WTC11 (cell line): ENCODE measurements around the gene FANCD2. TPM values are rescaled to one million over a fixed set of nuclear protein-coding genes. Genes with fewer than 3 reads are reported as not detected.
A peak's percentile ranks its signal among the peaks of the same experiment; 100 is the strongest.

ENCODE experiments used
- ATAC-seq: fragments of 200-7000 bp; cut with Tn5 transposase; 2 replicates; pipeline ENCODE4 v1.10.0; 2021; ENCODE audit warnings: mild to moderate bottlenecking, moderate library complexity
- CTCF ChIA-PET: fragments of 300-600 bp; sonication (Branson Sonifier 250); formaldehyde crosslinking; loops from one replicate; lab custom pipeline; 2021; ENCODE audit warnings: antibody characterized with exemption; lab: Charles Lee
- POLR2A ChIA-PET: fragments of 350-600 bp; sonication (Branson Sonifier 250); formaldehyde crosslinking; loops from one replicate; lab custom pipeline; 2021; ENCODE audit warnings: antibody characterized with exemption; lab: Charles Lee
- DNase-seq: peaks from one replicate; pipeline ENCODE4 v3.0.0; 2021; ENCODE audit warnings: low spot score
- H3K27ac Mint-ChIP-seq: 2 replicates; pipeline ENCODE4 v1.8.0; 2021; ENCODE audit warnings: mixed read lengths
- H3K27me3 Mint-ChIP-seq: 2 replicates; pipeline ENCODE4 v1.8.0; 2021; ENCODE audit warnings: low read depth, mild to moderate bottlenecking, moderate library complexity, mixed read lengths
- H3K36me3 Mint-ChIP-seq: 2 replicates; pipeline ENCODE4 v1.8.0; 2021; ENCODE audit warnings: mixed read lengths
- H3K4me1 Mint-ChIP-seq: 2 replicates; pipeline ENCODE4 v1.8.0; 2022; ENCODE audit warnings: mixed read lengths
- H3K4me3 Mint-ChIP-seq: 2 replicates; pipeline ENCODE4 v1.8.0; 2021; ENCODE audit warnings: mild to moderate bottlenecking, moderate library complexity, mixed read lengths
- H3K9me3 Mint-ChIP-seq: 2 replicates; pipeline ENCODE4 v1.8.0; 2021; ENCODE audit warnings: mixed read lengths
- CDX4 ChIP-seq: fragments of 250-450 bp; sonication (Bioruptor Pico); IDR thresholded peaks from 2 replicates; pipeline ENCODE4 v1.9.0; 2021; ENCODE audit warnings: moderate library complexity, mild to moderate bottlenecking, inconsistent platforms, borderline replicate concordance
- E2F1 ChIP-seq: sonication (generic); formaldehyde crosslinking; IDR thresholded peaks from 2 replicates; pipeline ENCODE4 v1.8.0; 2022; ENCODE audit warnings: mild to moderate bottlenecking, missing genetic modification reagents
- E2F4 ChIP-seq: sonication (generic); formaldehyde crosslinking; IDR thresholded peaks from 2 replicates; pipeline ENCODE4 v1.8.1; 2022; ENCODE audit warnings: low read depth, mild to moderate bottlenecking, moderate library complexity, missing genetic modification reagents, borderline replicate concordance
- ELF4 ChIP-seq: sonication (generic); formaldehyde crosslinking; IDR thresholded peaks from 2 replicates; pipeline ENCODE4 v1.8.1; 2022; ENCODE audit warnings: low read depth, mild to moderate bottlenecking, moderate library complexity, missing genetic modification reagents
- FOXJ3 ChIP-seq: sonication (generic); formaldehyde crosslinking; IDR thresholded peaks from 2 replicates; pipeline ENCODE4 v1.9.0; 2021; ENCODE audit warnings: missing genetic modification reagents, mild to moderate bottlenecking, borderline replicate concordance
- IRF2 ChIP-seq: sonication (generic); formaldehyde crosslinking; IDR thresholded peaks from 2 replicates; pipeline ENCODE4 v1.8.0; 2022; ENCODE audit warnings: low read depth, missing genetic modification reagents, borderline replicate concordance
- JAZF1 ChIP-seq: fragments of 250-450 bp; sonication (Bioruptor Pico); IDR thresholded peaks from 2 replicates; pipeline ENCODE4 v1.9.0; 2021; ENCODE audit warnings: moderate library complexity, mild to moderate bottlenecking, inconsistent platforms
- KAT7 ChIP-seq: sonication (generic); formaldehyde crosslinking; IDR thresholded peaks from 2 replicates; pipeline ENCODE4 v1.8.1; 2023; ENCODE audit warnings: missing genetic modification reagents, mild to moderate bottlenecking, borderline replicate concordance
- MAX ChIP-seq: sonication (generic); formaldehyde crosslinking; IDR thresholded peaks from 2 replicates; pipeline ENCODE4 v1.8.0; 2022; ENCODE audit warnings: mild to moderate bottlenecking, missing genetic modification reagents
- ZBTB21 ChIP-seq: sonication (generic); formaldehyde crosslinking; IDR thresholded peaks from 2 replicates; pipeline ENCODE4 v1.8.1; 2023; ENCODE audit warnings: mild to moderate bottlenecking, missing genetic modification reagents, borderline replicate concordance
- ZNF281 ChIP-seq: sonication (generic); formaldehyde crosslinking; IDR thresholded peaks from 2 replicates; pipeline ENCODE4 v1.8.0; 2023; ENCODE audit warnings: mild to moderate bottlenecking, missing genetic modification reagents
- ZNF423 ChIP-seq: fragments of 250-450 bp; sonication (Bioruptor Pico); IDR thresholded peaks from 2 replicates; pipeline ENCODE4 v2.1.2; 2022; ENCODE audit warnings: mild to moderate bottlenecking, moderate library complexity
- ZNF425 ChIP-seq: fragments of 250-450 bp; sonication (Bioruptor Pico); conservative IDR thresholded peaks from 2 replicates; pipeline ENCODE4 v1.9.0; 2021; ENCODE audit warnings: mild to moderate bottlenecking
- ZNF512 ChIP-seq: sonication (generic); formaldehyde crosslinking; IDR thresholded peaks from 2 replicates; pipeline ENCODE4 v1.8.1; 2022; ENCODE audit warnings: missing genetic modification reagents, borderline replicate concordance
- total RNA-seq: library from RNA; stranded (reverse); gene quantifications from 3 replicates; pipeline ENCODE4 v1.2.3, GENCODE V29; 2021

The FANCD2 gene
- total RNA-seq, 1 experiment from 2014 or later, result 69.6 TPM

- TF ChIP-seq MAX (CRISPR knock-in tag), result no peak
- TF ChIP-seq ZBTB21 (CRISPR knock-in tag), result no peak
- no peak for TF ChIP-seq E2F4 (CRISPR knock-in tag)
- no peak for TF ChIP-seq E2F1 (CRISPR knock-in tag)
- no peak for TF ChIP-seq ZNF281 (CRISPR knock-in tag)
- TF ChIP-seq KAT7, result no peak
- no peak for TF ChIP-seq IRF2 (CRISPR knock-in tag)
These were observed 32.0 kb upstream of the FANCD2 start (continued) for GRCh38 chr3:9994086-9994844.

- ATAC-seq, result no peak
- ChIA-PET POLR2A (no interaction called here), CTCF (no interaction called here)
- DNase-seq, result no peak
- H3K9me3 Mint-ChIP-seq, result no peaks in the 10 kb centered on the region
- no peak for TF ChIP-seq ZNF425 (CRISPR knock-in tag)
- TF ChIP-seq KAT7, result no peak
- no peak for TF ChIP-seq FOXJ3 (CRISPR knock-in tag)
- no peak for TF ChIP-seq ZNF512 (CRISPR knock-in tag)
- TF ChIP-seq CDX4 (CRISPR knock-in tag), result no peak
- no peak for TF ChIP-seq E2F4 (CRISPR knock-in tag)
- no peak for TF ChIP-seq ELF4 (CRISPR knock-in tag)
- TF ChIP-seq JAZF1 (CRISPR knock-in tag), result no peak
- no peak for TF ChIP-seq ZNF423 (CRISPR knock-in tag)
- TF ChIP-seq, all 79 proteins: peak for 0
- H3K27me3 Mint-ChIP-seq, result peaks cover 2% of the 10 kb centered on the region
- no peaks in the 10 kb centered on the region for H3K4me1 Mint-ChIP-seq
- H3K4me3 Mint-ChIP-seq, result no peak overlapping the region
- H3K27ac Mint-ChIP-seq, result peak overlapping the region; percentile 58; the same call in 1 of the 2 replicates
- peaks cover 55% of the 10 kb centered on the region for H3K36me3 Mint-ChIP-seq
These were observed 25.6 kb upstream of the FANCD2 start for GRCh38 chr3:10000686-10001085.
